Large intestine (tissue), 3 donors: ENCODE results near the gene NLGN4Y. TPM values are rescaled to one million over a fixed set of nuclear protein-coding genes. Genes with fewer than 3 reads are reported as not detected.

ENCODE experiments used
- DNase-seq, 2 donors: peaks; one replicate each; pipeline versions ENCODE4 v3.0.0 to v3.0.0-alpha.2; 2013
- H3K27ac ChIP-seq: one replicate; pipeline ENCODE4 v1.5.1; 2013; ENCODE audit warnings: low read length
- H3K27me3 ChIP-seq: 2 replicates; pipeline ENCODE4 v1.6.1; 2013; ENCODE audit warnings: low read length; ENCODE audit not compliant: control insufficient read depth, insufficient read depth
- H3K36me3 ChIP-seq: 2 replicates; pipeline ENCODE4 v1.6.1; 2013; ENCODE audit warnings: low read length; ENCODE audit not compliant: control insufficient read depth, insufficient read depth
- H3K4me1 ChIP-seq: one replicate; pipeline ENCODE4 v1.6.1; 2013; ENCODE audit warnings: low read length; ENCODE audit not compliant: control insufficient read depth, insufficient read depth
- H3K4me3 ChIP-seq: one replicate; pipeline ENCODE4 v1.5.1; 2013; ENCODE audit warnings: low read length
- H3K9me3 ChIP-seq: one replicate; pipeline ENCODE4 v1.6.1; 2013; ENCODE audit warnings: mild to moderate bottlenecking, low read depth, low read length, moderate library complexity; ENCODE audit not compliant: control insufficient read depth
- WGBS: methylation state at CpG from one replicate; pipeline ENCODE4 v1.1.5; 2013; ENCODE audit warnings: low lambda C conversion rate; ENCODE audit not compliant: insufficient coverage; 5-methylcytosine and 5-hydroxymethylcytosine counted together
- polyA plus RNA-seq: library from polyadenylated mRNA; unstranded; fragments of 120-200 nt; gene quantifications from one replicate; pipeline ENCODE4 v1.2.1, GENCODE V29; 2013

NLGN4Y gene
- polyA plus RNA-seq, 1 donor: 6.2 TPM

DNA sequence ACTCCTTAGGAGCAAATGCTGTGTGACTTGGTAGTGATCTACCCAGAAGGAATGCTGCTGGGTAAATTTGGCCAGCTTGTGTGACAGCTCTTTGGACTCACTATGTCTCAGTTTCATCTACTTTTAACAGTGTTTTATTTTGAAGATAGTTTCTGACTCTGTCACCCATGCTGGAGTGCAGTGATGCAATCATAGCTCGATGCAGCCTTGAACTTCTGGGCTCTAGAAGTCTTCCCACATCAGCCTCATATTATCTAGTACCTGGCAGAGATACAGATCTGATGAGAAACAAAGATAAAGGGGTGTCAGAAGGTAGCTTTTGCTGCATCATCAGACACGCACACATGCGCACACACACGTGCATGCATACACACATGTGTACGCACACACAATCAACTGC is 19.2 kb downstream of the NLGN4Y start:
- no peaks in the 10 kb centered on the region for H3K27me3 ChIP-seq
- no peaks in the 10 kb centered on the region for H3K9me3 ChIP-seq
- H3K36me3 ChIP-seq: no peaks in the 10 kb centered on the region
- no CpG with 5 or more reads among the region's 5 CpGs for WGBS
- DNase-seq: no peak
- no peaks in the 10 kb centered on the region for H3K4me1 ChIP-seq
- no peak overlapping the region for H3K4me3 ChIP-seq
- no peak overlapping the region for H3K27ac ChIP-seq

DNA sequence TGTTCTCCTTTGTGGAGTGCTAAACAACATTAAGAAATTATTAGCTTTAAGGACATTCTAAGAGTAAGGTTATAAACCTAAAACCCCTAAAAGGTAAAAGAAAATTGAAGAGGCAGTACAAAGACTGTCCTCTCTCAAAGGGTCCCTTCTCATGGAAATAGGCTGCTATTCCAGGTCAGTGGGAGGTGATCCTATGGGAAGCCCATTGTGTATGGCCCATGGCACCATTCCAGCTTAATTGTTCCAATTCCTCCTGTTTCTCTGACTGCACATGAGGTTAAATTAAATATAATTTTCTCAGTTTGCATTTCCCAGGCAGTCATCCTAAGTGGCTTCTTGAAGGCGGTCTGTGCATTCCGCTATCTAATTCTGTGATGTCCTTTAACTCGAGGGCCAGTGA is 57.0 kb downstream of the NLGN4Y start:
- Histone ChIP-seq H3K4me1 (no peaks in the 10 kb centered on the region), H3K27ac (no peak overlapping the region), H3K27me3 (no peaks in the 10 kb centered on the region), H3K4me3 (no peak overlapping the region), H3K36me3 (no peaks in the 10 kb centered on the region), H3K9me3 (no peaks in the 10 kb centered on the region)
- DNase-seq: no peak
- no CpG with 5 or more reads among the region's 3 CpGs for WGBS

DNA sequence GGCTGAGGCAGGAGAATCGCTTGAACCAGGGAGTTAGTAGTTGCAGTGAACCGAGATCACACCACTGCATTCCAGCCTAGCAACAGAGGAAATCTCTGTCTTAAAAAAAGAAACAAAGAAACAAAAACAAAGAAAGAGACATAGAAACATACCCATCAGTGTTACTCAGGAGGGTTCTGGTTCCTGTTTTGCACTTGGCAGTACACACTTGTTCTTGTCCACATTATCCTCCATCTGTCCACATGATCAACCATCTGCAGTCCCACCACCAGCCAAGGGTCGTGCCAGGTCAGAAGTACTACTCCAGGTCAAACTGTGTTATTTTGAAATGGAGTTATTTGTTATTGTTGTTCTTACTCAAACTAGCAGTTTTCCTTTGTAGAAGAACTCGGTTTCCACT is 62.4 kb downstream of the NLGN4Y start:
- Histone ChIP-seq H3K4me1 (no peaks in the 10 kb centered on the region), H3K4me3 (no peak overlapping the region), H3K36me3 (no peaks in the 10 kb centered on the region), H3K27me3 (no peaks in the 10 kb centered on the region), H3K27ac (no peak overlapping the region), H3K9me3 (peaks cover 5% of the 10 kb centered on the region)
- no CpG with 5 or more reads among the region's 4 CpGs for WGBS
- no peak for DNase-seq

DNA sequence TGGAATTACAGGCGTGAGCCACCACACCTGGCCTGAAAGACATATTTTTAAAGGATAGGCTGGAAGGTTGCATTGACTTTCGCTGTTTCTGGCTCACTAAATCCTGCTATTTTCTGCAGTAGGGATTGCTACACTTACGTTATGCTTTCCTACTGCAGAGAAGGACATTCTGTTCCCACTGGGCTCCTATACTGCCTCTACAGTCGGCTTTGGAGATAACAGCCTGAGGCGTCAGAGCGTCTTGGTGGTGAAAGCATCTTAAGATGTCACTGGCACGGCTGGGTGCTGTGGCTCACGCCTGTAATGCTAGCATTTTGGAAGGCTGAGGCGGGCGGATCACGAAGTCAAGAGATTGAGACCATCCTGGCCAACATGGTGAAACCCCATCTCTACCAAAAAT is 77.0 kb downstream of the NLGN4Y start:
- no peak overlapping the region for H3K27ac ChIP-seq
- no peaks in the 10 kb centered on the region for H3K9me3 ChIP-seq
- DNase-seq: no peak
- H3K4me3 ChIP-seq: no peak overlapping the region
- no peaks in the 10 kb centered on the region for H3K4me1 ChIP-seq
- no peaks in the 10 kb centered on the region for H3K36me3 ChIP-seq
- no CpG with 5 or more reads among the region's 11 CpGs for WGBS
- no peaks in the 10 kb centered on the region for H3K27me3 ChIP-seq

DNA sequence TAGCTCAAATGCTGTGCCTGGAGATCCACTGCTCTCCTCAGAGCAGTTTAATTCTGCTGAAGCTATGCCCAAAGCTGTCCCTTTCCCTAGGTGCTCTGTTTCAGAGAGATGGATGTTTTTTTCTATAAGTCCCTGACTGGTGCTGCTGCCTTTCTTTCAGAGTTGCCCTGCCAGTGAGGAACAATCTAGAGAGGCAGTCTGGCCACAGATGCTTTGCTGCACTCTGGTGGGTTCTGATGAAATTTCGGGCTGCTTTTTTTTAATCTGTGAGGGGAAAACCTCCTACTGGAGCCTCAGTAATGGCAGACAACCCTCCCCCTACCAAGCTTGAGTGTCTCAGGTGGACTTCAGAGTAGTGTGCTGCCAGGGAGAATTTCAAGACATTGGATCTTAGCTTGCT is 93.3 kb downstream of the NLGN4Y start:
- DNase-seq: no peak
- WGBS: no CpG with 5 or more reads among the region's 1 CpG
- no peaks in the 10 kb centered on the region for H3K27me3 ChIP-seq

DNA sequence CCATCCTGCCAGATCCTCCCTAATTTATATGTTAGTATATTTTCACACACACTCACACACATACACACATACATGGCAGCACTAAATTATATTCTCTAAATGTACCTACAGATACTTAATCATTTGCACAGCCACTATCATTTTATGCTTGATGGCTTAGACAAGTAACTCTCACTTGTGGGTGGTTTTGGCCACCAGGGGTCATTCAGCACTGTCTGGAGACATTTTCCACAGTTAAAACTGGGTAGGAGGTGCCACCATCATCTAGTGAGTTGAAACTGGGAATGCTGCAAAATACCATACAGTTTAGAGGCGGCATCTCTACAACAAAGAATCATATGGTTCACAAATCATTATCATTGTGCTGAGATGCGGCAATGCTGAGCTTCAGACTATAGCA is 94.2 kb downstream of the NLGN4Y start:
- H3K4me3 ChIP-seq: no peak overlapping the region
- no peak for DNase-seq
- WGBS: no CpG with 5 or more reads among the region's 2 CpGs
- no peak overlapping the region for H3K27ac ChIP-seq
- H3K36me3 ChIP-seq: no peaks in the 10 kb centered on the region
- no peaks in the 10 kb centered on the region for H3K9me3 ChIP-seq
- H3K4me1 ChIP-seq: no peaks in the 10 kb centered on the region
- no peaks in the 10 kb centered on the region for H3K27me3 ChIP-seq

More for the DNA sequence above, 93.3 kb downstream of the NLGN4Y start:
- Histone ChIP-seq H3K9me3 (no peaks in the 10 kb centered on the region), H3K36me3 (no peaks in the 10 kb centered on the region), H3K27ac (no peak overlapping the region), H3K4me1 (no peaks in the 10 kb centered on the region), H3K4me3 (no peak overlapping the region)

DNA sequence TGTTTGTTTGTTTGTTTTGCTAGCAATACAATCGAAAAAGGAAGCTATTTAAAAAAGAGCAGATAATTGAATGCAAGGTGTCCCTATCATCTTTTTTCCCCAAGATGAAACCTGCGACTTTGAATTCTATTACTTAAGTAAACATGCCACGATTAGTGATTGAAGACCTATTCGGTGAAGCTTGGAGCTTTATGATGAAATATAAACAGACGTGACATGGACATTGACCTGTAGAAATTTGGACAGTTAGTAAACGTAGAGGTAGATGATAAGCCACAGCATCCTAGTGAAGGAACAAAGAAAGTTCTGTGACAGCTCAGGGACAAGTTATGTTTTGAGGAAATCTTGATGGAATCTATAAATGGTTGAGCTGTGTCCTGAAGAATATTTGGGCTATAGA is 103.9 kb downstream of the NLGN4Y start:
- WGBS: no CpG with 5 or more reads among the region's 6 CpGs
- Histone ChIP-seq H3K4me3 (no peak overlapping the region), H3K36me3 (no peaks in the 10 kb centered on the region), H3K27ac (no peak overlapping the region), H3K27me3 (no peaks in the 10 kb centered on the region), H3K4me1 (no peaks in the 10 kb centered on the region), H3K9me3 (no peaks in the 10 kb centered on the region)
- DNase-seq: no peak

DNA sequence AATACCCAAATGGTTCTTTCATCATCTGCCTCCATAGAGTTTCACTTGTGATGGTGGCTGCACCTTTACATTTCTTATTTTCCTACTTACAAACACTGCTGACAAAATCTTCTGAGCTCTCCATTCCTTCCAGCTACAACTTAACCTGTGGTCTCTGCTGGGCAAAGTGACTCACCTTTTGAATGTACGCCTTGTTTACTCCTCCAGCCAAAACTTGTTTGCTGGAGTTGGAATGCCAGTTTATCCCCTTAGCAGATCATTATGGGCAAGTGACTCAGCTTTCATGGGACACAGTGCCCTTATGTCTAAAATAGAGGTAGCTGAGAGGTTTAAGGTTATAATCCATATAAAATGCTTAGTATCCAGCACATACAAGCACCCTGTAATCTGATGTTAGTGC is 107.3 kb downstream of the NLGN4Y start:
- no peaks in the 10 kb centered on the region for H3K27me3 ChIP-seq
- no peaks in the 10 kb centered on the region for H3K4me1 ChIP-seq
- no peak overlapping the region for H3K4me3 ChIP-seq
- H3K36me3 ChIP-seq: no peaks in the 10 kb centered on the region
- H3K9me3 ChIP-seq: no peaks in the 10 kb centered on the region
- no peak for DNase-seq
- WGBS: no CpG with 5 or more reads among the region's 1 CpG
- H3K27ac ChIP-seq: no peak overlapping the region

DNA sequence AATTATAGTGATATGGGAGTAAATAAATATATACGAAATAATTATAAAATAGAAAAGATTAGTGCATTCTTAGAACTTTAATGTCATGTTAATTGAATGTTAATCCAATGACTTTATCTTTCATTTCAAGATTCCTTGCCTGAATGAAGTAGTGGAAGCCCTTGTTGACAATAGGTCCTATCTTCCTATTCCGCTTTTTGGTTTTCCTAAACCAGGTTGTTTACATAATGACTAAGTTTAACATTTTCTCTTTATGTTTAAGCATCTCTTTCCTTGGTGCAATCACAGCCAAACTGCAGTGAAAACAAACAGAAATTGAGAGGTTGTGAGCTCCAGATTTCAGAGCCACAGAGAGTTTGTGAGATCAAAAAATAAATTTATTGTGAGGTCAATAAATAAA is 109.4 kb downstream of the NLGN4Y start:
- WGBS: 100% methylated on average over 1 of the region's 2 CpGs
- no peak overlapping the region for H3K4me3 ChIP-seq
- no peaks in the 10 kb centered on the region for H3K27me3 ChIP-seq
- H3K36me3 ChIP-seq: no peaks in the 10 kb centered on the region
- no peak overlapping the region for H3K27ac ChIP-seq
- no peaks in the 10 kb centered on the region for H3K9me3 ChIP-seq
- DNase-seq: no peak
- no peaks in the 10 kb centered on the region for H3K4me1 ChIP-seq

DNA sequence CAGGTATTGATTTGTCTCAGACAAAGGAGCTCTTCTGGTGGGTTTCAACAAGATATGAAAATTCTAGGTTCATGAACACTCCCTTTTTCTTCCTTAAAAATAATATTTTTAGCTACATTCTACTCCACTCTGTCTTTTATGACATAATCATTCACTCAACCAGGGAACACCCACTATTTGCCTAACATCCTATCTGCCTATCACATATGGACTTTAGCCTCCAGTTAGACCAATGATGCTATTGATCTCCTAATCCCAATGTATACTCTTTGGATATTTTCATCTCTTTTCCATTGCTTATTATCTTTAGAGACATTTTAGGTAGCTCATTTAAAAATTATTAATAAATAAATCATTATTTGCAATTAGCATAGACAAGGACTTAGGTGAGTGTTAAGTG is 110.6 kb downstream of the NLGN4Y start:
- Histone ChIP-seq H3K27me3 (no peaks in the 10 kb centered on the region), H3K36me3 (no peaks in the 10 kb centered on the region), H3K9me3 (no peaks in the 10 kb centered on the region), H3K4me3 (no peak overlapping the region), H3K4me1 (no peaks in the 10 kb centered on the region), H3K27ac (no peak overlapping the region)
- no peak for DNase-seq

DNA sequence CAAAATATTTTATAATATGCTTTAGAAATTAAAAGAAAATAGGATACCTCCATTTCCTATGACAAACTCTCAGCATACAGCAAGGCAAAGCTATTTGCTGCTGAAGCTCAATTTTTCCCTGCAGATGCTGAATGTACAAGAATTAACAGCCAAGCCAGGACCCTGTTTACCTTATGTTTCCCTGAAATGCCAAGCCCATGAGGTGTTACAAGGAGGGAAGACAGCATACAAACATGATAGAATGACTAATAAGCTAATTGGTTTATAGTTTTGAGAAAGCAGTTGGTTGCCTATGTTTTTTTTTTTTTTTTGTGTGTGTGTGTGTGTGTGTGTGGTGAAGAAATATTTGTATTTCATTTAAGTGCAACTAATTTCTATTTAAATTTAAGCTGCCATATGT is 113.2 kb downstream of the NLGN4Y start:
- Histone ChIP-seq H3K27ac (no peak overlapping the region), H3K27me3 (no peaks in the 10 kb centered on the region), H3K4me3 (no peak overlapping the region), H3K9me3 (no peaks in the 10 kb centered on the region), H3K36me3 (no peaks in the 10 kb centered on the region), H3K4me1 (no peaks in the 10 kb centered on the region)
- DNase-seq: no peak
